Chondrocyte (in vitro differentiated cells): ENCODE data around the gene CFAP251. TPM values are rescaled to one million over a fixed set of nuclear protein-coding genes. Genes with fewer than 3 reads are reported as not detected.

Source experiments
- DNase-seq: peaks from one replicate; pipeline ENCODE4 v3.0.0; 2021; ENCODE audit warnings: mixed read lengths, low spot score
- H3K27ac Mint-ChIP-seq: one replicate; pipeline ENCODE4 v1.8.0; 2021; ENCODE audit warnings: mild to moderate bottlenecking, moderate library complexity, mixed read lengths; ENCODE audit not compliant: unreplicated experiment
- H3K27me3 Mint-ChIP-seq: 2 replicates; pipeline ENCODE4 v1.8.0; 2021; ENCODE audit warnings: low read depth, mixed read lengths
- H3K36me3 Mint-ChIP-seq: 2 replicates; pipeline ENCODE4 v1.8.0; 2021; ENCODE audit warnings: low read depth, mixed read lengths
- H3K4me1 Mint-ChIP-seq: 2 replicates; pipeline ENCODE4 v1.8.0; 2021; ENCODE audit warnings: low read depth, mild to moderate bottlenecking, mixed read lengths
- H3K4me3 Mint-ChIP-seq: one replicate; pipeline ENCODE4 v1.8.0; 2021; ENCODE audit warnings: mild to moderate bottlenecking, moderate library complexity, mixed read lengths; ENCODE audit not compliant: unreplicated experiment
- H3K9me3 Mint-ChIP-seq: 2 replicates; pipeline ENCODE4 v1.8.0; 2021; ENCODE audit warnings: low read depth, mixed read lengths
- total RNA-seq: library from RNA; stranded (reverse); gene quantifications from 3 replicates; pipeline ENCODE4 v1.2.1, GENCODE V29; 2021
- TF ChIP-seq, protein P1 (sequence below): fragments of 200-600 bp; sonication (generic); IDR thresholded peaks from 2 replicates; pipeline ENCODE4 v1.5.0; 2021; ENCODE audit warnings: antibody characterized with exemption, mild to moderate bottlenecking, moderate library complexity

Gene CFAP251
- total RNA-seq, 1 donor from 2014 or later: 4.5 TPM

DNA sequence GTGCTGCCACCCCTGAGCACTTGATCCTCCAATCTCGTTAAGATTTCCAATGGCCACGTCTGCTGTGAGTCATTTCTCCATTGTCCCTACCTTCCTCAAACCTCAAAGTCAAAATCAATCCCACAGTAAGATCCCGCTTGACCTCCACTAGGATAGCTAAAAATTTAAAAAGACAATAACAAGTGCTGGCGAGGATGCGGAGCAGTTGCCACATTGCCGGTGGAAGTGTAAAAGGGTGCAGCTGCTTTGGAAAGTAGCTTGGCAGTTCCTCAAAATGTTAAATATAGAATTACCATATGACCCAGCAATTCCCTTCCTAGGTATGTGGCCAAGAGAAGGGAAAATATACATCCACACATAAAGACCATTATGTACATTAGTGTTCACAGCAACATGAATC, 93.8 kb downstream of the CFAP251 start:
- H3K27me3 Mint-ChIP-seq: no peaks in the 10 kb centered on the region
- H3K4me3 Mint-ChIP-seq: no peak overlapping the region
- TF ChIP-seq, protein P1, sequence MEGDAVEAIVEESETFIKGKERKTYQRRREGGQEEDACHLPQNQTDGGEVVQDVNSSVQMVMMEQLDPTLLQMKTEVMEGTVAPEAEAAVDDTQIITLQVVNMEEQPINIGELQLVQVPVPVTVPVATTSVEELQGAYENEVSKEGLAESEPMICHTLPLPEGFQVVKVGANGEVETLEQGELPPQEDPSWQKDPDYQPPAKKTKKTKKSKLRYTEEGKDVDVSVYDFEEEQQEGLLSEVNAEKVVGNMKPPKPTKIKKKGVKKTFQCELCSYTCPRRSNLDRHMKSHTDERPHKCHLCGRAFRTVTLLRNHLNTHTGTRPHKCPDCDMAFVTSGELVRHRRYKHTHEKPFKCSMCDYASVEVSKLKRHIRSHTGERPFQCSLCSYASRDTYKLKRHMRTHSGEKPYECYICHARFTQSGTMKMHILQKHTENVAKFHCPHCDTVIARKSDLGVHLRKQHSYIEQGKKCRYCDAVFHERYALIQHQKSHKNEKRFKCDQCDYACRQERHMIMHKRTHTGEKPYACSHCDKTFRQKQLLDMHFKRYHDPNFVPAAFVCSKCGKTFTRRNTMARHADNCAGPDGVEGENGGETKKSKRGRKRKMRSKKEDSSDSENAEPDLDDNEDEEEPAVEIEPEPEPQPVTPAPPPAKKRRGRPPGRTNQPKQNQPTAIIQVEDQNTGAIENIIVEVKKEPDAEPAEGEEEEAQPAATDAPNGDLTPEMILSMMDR: no peak
- H3K27ac Mint-ChIP-seq: no peak overlapping the region
- peaks cover 2% of the 10 kb centered on the region for H3K9me3 Mint-ChIP-seq
- DNase-seq: no peak
- peaks cover 2% of the 10 kb centered on the region for H3K36me3 Mint-ChIP-seq
- no peaks in the 10 kb centered on the region for H3K4me1 Mint-ChIP-seq

DNA sequence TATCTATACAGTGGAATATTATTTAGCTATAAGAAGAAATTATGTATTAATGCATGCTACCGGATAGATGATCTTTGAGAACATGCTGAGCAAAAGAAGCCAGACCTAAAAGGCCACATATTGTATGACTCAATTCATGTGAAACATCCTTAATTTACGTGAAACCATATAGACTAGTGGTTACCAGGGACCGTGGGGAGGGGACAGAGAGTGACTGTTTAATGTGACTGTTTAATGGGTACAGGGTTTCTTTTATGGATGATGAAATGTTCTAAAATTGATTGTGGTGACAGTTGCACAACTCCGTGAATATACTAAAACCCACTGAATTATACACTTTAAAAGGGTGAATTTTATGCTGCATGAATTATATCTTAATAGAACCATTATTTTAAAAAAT, 94.7 kb downstream of the CFAP251 start:
- no peaks in the 10 kb centered on the region for H3K27me3 Mint-ChIP-seq
- TF ChIP-seq, protein P1: no peak
- peaks cover 2% of the 10 kb centered on the region for H3K9me3 Mint-ChIP-seq
- DNase-seq: no peak
- no peak overlapping the region for H3K27ac Mint-ChIP-seq
- H3K4me1 Mint-ChIP-seq: no peaks in the 10 kb centered on the region
- no peak overlapping the region for H3K4me3 Mint-ChIP-seq
- no peaks in the 10 kb centered on the region for H3K36me3 Mint-ChIP-seq

DNA sequence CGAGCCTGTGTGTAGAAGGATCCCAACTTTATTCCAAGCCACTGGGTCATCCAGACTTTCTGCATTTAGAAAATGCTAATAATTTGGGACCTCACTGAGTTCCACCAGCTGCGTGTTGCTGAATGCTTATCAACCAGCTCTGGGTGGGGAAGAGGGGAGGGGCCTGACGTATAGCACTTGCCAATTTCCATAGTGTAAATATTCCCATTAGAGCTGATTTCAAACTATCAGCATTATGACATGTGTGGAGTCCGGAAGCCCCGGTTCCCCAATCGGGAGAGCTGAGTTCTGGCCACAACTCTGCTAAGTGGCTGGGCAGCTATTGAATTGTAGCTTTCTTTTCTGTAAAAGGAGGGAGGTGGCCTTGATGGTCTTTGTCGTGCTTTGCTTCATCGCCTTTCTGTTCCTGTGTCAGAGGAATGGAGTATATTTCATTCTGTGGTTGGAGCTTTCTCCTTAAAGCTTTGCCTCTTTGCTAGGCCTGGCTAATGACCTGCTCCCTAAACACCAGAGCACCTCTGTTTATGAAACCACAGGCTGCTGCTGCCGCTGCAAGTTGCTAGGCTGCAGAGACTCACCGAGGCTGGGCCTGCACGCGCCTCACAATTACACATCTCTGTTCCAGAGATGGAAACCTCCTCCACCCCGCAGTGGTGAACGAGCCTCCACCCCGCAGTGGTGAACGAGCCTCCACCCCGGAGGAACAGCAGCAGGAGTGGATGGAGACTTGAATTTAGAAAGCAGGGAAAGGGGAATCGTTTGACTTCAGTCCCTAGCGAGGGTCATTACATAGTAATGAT, 95.6 kb downstream of the CFAP251 start:
- Mint-ChIP-seq H3K36me3 (no peaks in the 10 kb centered on the region), H3K9me3 (peaks cover 7% of the 10 kb centered on the region), H3K27ac (no peak overlapping the region), H3K27me3 (no peaks in the 10 kb centered on the region), H3K4me1 (no peaks in the 10 kb centered on the region), H3K4me3 (no peak overlapping the region)
- TF ChIP-seq, protein P1: no peak
- no peak for DNase-seq

DNA sequence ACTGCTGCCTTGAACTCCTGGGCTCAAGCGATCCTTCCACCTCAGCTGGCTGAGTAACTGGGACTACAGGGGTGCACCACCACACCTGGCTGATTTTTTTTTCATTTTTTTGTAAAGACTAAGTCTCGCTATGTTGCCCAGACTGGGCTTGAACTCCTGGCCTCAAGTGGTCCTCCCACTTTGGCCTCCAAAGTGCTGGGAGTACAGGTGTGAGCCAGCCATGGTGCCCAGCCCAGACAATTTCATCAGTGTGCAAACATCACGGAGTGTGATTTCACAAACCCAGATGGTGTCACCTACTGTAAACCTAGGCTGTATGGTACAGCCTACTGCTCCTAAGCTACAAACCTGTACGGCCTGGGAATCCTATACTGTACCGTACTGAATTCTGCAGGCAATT, 96.4 kb downstream of the CFAP251 start:
- DNase-seq: no peak
- Mint-ChIP-seq H3K27me3 (no peaks in the 10 kb centered on the region), H3K27ac (no peak overlapping the region), H3K4me1 (no peaks in the 10 kb centered on the region), H3K4me3 (no peak overlapping the region), H3K9me3 (peaks cover 7% of the 10 kb centered on the region), H3K36me3 (peaks cover 2% of the 10 kb centered on the region)
- TF ChIP-seq, protein P1: no peak

DNA sequence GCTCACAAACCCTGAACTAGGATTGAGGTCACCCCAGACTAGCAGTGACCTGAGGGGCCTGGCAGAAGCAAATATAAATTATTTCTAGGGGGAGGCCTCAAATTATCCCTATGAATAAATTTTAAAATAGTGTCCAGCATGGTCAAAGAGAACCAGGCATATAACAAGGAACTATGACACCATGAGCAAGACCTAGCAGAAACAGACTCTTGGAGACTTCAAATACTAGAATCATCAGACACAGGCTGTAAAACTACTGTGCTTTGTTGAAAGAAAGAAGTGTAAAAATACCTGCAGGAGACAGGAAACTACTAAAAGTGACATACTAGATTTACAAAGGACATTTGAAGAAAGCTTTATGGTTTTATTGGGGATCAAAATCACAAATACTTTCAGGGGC, 100.1 kb downstream of the CFAP251 start:
- no peak overlapping the region for H3K27ac Mint-ChIP-seq
- peaks cover 2% of the 10 kb centered on the region for H3K36me3 Mint-ChIP-seq
- no peak for DNase-seq
- peaks cover 12% of the 10 kb centered on the region for H3K4me1 Mint-ChIP-seq
- no peaks in the 10 kb centered on the region for H3K27me3 Mint-ChIP-seq
- peaks cover 4% of the 10 kb centered on the region for H3K9me3 Mint-ChIP-seq
- TF ChIP-seq, protein P1: no peak
- no peak overlapping the region for H3K4me3 Mint-ChIP-seq
